ENCODE data around the gene SSH2.

- TF ChIP-seq TRIM28 (IDR thresholded peaks at IDR 0.05; ENCODE audit: borderline replicate concordance, low read length) = no peak
- no peak for TF ChIP-seq SALL2 (tag by site-specific recombination; IDR thresholded peaks at IDR 0.05; ENCODE audit: borderline replicate concordance)
- TF ChIP-seq, protein P1, sequence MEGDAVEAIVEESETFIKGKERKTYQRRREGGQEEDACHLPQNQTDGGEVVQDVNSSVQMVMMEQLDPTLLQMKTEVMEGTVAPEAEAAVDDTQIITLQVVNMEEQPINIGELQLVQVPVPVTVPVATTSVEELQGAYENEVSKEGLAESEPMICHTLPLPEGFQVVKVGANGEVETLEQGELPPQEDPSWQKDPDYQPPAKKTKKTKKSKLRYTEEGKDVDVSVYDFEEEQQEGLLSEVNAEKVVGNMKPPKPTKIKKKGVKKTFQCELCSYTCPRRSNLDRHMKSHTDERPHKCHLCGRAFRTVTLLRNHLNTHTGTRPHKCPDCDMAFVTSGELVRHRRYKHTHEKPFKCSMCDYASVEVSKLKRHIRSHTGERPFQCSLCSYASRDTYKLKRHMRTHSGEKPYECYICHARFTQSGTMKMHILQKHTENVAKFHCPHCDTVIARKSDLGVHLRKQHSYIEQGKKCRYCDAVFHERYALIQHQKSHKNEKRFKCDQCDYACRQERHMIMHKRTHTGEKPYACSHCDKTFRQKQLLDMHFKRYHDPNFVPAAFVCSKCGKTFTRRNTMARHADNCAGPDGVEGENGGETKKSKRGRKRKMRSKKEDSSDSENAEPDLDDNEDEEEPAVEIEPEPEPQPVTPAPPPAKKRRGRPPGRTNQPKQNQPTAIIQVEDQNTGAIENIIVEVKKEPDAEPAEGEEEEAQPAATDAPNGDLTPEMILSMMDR (tag by site-specific recombination; IDR thresholded peaks at IDR 0.05) = no peak
- TF ChIP-seq ZSCAN5A (tag by site-specific recombination; IDR thresholded peaks at IDR 0.05) = no peak
- no peak for TF ChIP-seq ZSCAN18 (tag by site-specific recombination; IDR thresholded peaks at IDR 0.05)
- TF ChIP-seq ZNF169 (tag by site-specific recombination; IDR thresholded peaks at IDR 0.05) = no peak
Observed at GRCh38 chr17:29682987-29683386, 247.0 kb downstream of the SSH2 start.

Data from HEK293 (cell line).